Neutrophil (primary cell): Measurements from ENCODE around the gene SKA1.

Experiments
- H3K27ac ChIP-seq: fragments of 200-600 bp; sonication (generic); 2 replicates; pipeline ENCODE4 v1.5.1; 2016; ENCODE audit warnings: mild to moderate bottlenecking, moderate library complexity
- H3K27me3 ChIP-seq: fragments of 200-600 bp; sonication (generic); 2 replicates; pipeline ENCODE4 v1.6.0; 2016; ENCODE audit warnings: mild to moderate bottlenecking
- H3K36me3 ChIP-seq: fragments of 200-600 bp; sonication (generic); 2 replicates; pipeline ENCODE4 v1.5.1; 2017
- H3K4me1 ChIP-seq, 2 experiments: fragments of 200-600 bp in 1 of 2; sonication (generic) in 1 of 2; 1 replicate in 1 of 2; 2 replicates in 1 of 2; pipeline versions ENCODE4 v1.5.1 to v1.6.1; 2013 to 2016; ENCODE audit warnings: low read depth in 1 of 2, low read length in 1 of 2, mild to moderate bottlenecking in 1 of 2, moderate library complexity in 1 of 2; ENCODE audit not compliant: control insufficient read depth in 1 of 2, insufficient read depth in 1 of 2
- H3K4me3 ChIP-seq, 2 experiments: fragments of 200-600 bp in 1 of 2; sonication (generic) in 1 of 2; 1 replicate in 1 of 2; 2 replicates in 1 of 2; pipeline ENCODE4 v1.5.1; 2013 to 2016; ENCODE audit warnings: low read depth in 1 of 2, low read length in 1 of 2, mild to moderate bottlenecking in 1 of 2, moderate library complexity in 1 of 2
- H3K9me3 ChIP-seq: fragments of 200-600 bp; sonication (generic); 2 replicates; pipeline ENCODE4 v1.5.1; 2016
- CTCF ChIP-seq: fragments of 200-600 bp; sonication (generic); IDR thresholded peaks from 2 replicates; pipeline ENCODE4 v1.5.1; 2016; ENCODE audit warnings: antibody characterized with exemption

SKA1 gene

GRCh38 chr18:50374753-50375391 is at the start of gene SKA1:
TSS of gene SKA1 (plus strand) at chr18:50375046. CDS start at chr18:50375831, 785 bp downstream.
- no peaks in the 10 kb centered on the region for H3K9me3 ChIP-seq
- peak within 1 kb of the TSS; percentile 70 to 73 for H3K4me3 ChIP-seq
- peaks cover 7% of the 10 kb centered on the region for H3K36me3 ChIP-seq
- peak; percentile 34 for TF ChIP-seq CTCF
- H3K4me1 ChIP-seq: peaks cover 11 to 15% of the 10 kb centered on the region in 2 experiments
- no peaks in the 10 kb centered on the region for H3K27me3 ChIP-seq
- peak within 1 kb of the TSS; percentile 81 for H3K27ac ChIP-seq

GRCh38 chr18:50327983-50328382 is 46.9 kb upstream of the SKA1 start:
- TF ChIP-seq CTCF: no peak
- no peak overlapping the region for H3K4me3 ChIP-seq
- no peaks in the 10 kb centered on the region for H3K4me1 ChIP-seq
- no peak overlapping the region for H3K27ac ChIP-seq
- H3K9me3 ChIP-seq: no peaks in the 10 kb centered on the region
- H3K36me3 ChIP-seq: no peaks in the 10 kb centered on the region
- H3K27me3 ChIP-seq: peaks cover 19% of the 10 kb centered on the region

GRCh38 chr18:50330176-50330575 is 44.7 kb upstream of the SKA1 start:
- H3K9me3 ChIP-seq: no peaks in the 10 kb centered on the region
- no peak overlapping the region for H3K4me3 ChIP-seq
- peaks cover 12% of the 10 kb centered on the region for H3K27me3 ChIP-seq
- no peak for TF ChIP-seq CTCF
- H3K36me3 ChIP-seq: no peaks in the 10 kb centered on the region
- H3K4me1 ChIP-seq: no peaks in the 10 kb centered on the region
- no peak overlapping the region for H3K27ac ChIP-seq

GRCh38 chr18:50331691-50332090 is 43.2 kb upstream of the SKA1 start:
- H3K4me1 ChIP-seq: no peaks in the 10 kb centered on the region
- H3K27me3 ChIP-seq: peaks cover 12% of the 10 kb centered on the region
- H3K27ac ChIP-seq: no peak overlapping the region
- H3K36me3 ChIP-seq: no peaks in the 10 kb centered on the region
- no peak overlapping the region for H3K4me3 ChIP-seq
- H3K9me3 ChIP-seq: no peaks in the 10 kb centered on the region
- TF ChIP-seq CTCF: no peak

GRCh38 chr18:50334546-50335152 is 40.2 kb upstream of the SKA1 start:
- H3K36me3 ChIP-seq: no peaks in the 10 kb centered on the region
- H3K4me1 ChIP-seq: no peaks in the 10 kb centered on the region
- no peak for TF ChIP-seq CTCF
- no peak overlapping the region for H3K4me3 ChIP-seq
- H3K9me3 ChIP-seq: no peaks in the 10 kb centered on the region
- no peaks in the 10 kb centered on the region for H3K27me3 ChIP-seq
- H3K27ac ChIP-seq: no peak overlapping the region
